ENCODE results near the gene TCTN1. TPM values are rescaled to one million over a fixed set of nuclear protein-coding genes. Genes with fewer than 3 reads are reported as not detected.

Gene TCTN1
- total RNA-seq, 1 experiment from 2014 or later: 58.3 TPM

GRCh38 chr12:110696283-110696682 is 82.4 kb downstream of the TCTN1 start:
- Histone ChIP-seq H3K27me3 (ENCODE audit: insufficient read depth, low read depth) (no peaks in the 10 kb centered on the region), H3K9me3 (ENCODE audit: insufficient read depth, low read depth) (no peaks in the 10 kb centered on the region), H3K27ac (no peak overlapping the region), H3K36me3 (ENCODE audit: low read depth) (no peaks in the 10 kb centered on the region), H3K4me2 (no peak overlapping the region), H2AFZ (no peak overlapping the region), H3K79me2 (ENCODE audit: low read depth) (no peaks in the 10 kb centered on the region), H3K4me1 (replicated peaks; ENCODE audit: insufficient read depth) (no peaks in the 10 kb centered on the region), H4K20me1 (ENCODE audit: insufficient read depth) (no peaks in the 10 kb centered on the region), H3K4me3 (no peak overlapping the region), H3K9me2 (ENCODE audit: insufficient read depth) (no peaks in the 10 kb centered on the region), H3F3A (ENCODE audit: insufficient read depth, low read depth) (no peaks in the 10 kb centered on the region)
- intact Hi-C loops (cut with micrococcal nuclease; ENCODE audit: unreplicated experiment): loop anchor here (5.0 kb wide), 2 partner anchors 84 to 244 kb away; partner anchors contain the start of genes ARPC3 and TCTN1
- ChIA-PET CTCF (no interaction called here), POLR2A (ENCODE audit: unreplicated experiment) (no interaction called here)
- no peak for DNase-seq
- BruUV-seq (replicated peaks): no TSS peak
- no peak for TF ChIP-seq EZH2 (IDR thresholded peaks at IDR 0.05; ENCODE audit: low read depth)
- no peak for TF ChIP-seq CTCF (conservative IDR thresholded peaks at IDR 0.05)

GRCh38 chr12:110697236-110697635 is 83.3 kb downstream of the TCTN1 start:
- no peak for TF ChIP-seq EZH2 (IDR thresholded peaks at IDR 0.05; ENCODE audit: low read depth)
- Histone ChIP-seq H3K9me3 (ENCODE audit: insufficient read depth, low read depth) (no peaks in the 10 kb centered on the region), H4K20me1 (ENCODE audit: insufficient read depth) (no peaks in the 10 kb centered on the region), H3K4me2 (no peak overlapping the region), H3K27me3 (ENCODE audit: insufficient read depth, low read depth) (no peaks in the 10 kb centered on the region), H3K4me1 (replicated peaks; ENCODE audit: insufficient read depth) (no peaks in the 10 kb centered on the region), H3K9me2 (ENCODE audit: insufficient read depth) (no peaks in the 10 kb centered on the region), H3K4me3 (no peak overlapping the region), H3K27ac (no peak overlapping the region), H3K36me3 (ENCODE audit: low read depth) (no peaks in the 10 kb centered on the region), H3K79me2 (ENCODE audit: low read depth) (no peaks in the 10 kb centered on the region), H3F3A (ENCODE audit: insufficient read depth, low read depth) (no peaks in the 10 kb centered on the region), H2AFZ (no peak overlapping the region)
- ChIA-PET CTCF (no interaction called here), POLR2A (ENCODE audit: unreplicated experiment) (no interaction called here)
- no TSS peak for BruUV-seq (replicated peaks)
- no peak for DNase-seq
- intact Hi-C loops (cut with micrococcal nuclease; ENCODE audit: unreplicated experiment): loop anchor here (5.0 kb wide), 2 partner anchors 85 to 245 kb away; partner anchors contain the start of genes ARPC3 and TCTN1

GRCh38 chr12:110698171-110698902 is 84.4 kb downstream of the TCTN1 start:
- H3K9me3 ChIP-seq (ENCODE audit: insufficient read depth, low read depth): no peaks in the 10 kb centered on the region
- no peak overlapping the region for H3K27ac ChIP-seq
- H3K36me3 ChIP-seq (ENCODE audit: low read depth): no peaks in the 10 kb centered on the region
- DNase-seq: peak; percentile 62 to 70
- no peaks in the 10 kb centered on the region for H3K27me3 ChIP-seq (ENCODE audit: insufficient read depth, low read depth)
- ChIA-PET CTCF (no interaction called here), POLR2A (ENCODE audit: unreplicated experiment) (no interaction called here)
- intact Hi-C loops (cut with micrococcal nuclease; ENCODE audit: unreplicated experiment): loop anchor here (5.0 kb wide), 2 partner anchors 86 to 246 kb away; partner anchors contain the start of genes ARPC3 and TCTN1
- H2AFZ ChIP-seq: no peak overlapping the region
- H3F3A ChIP-seq (ENCODE audit: insufficient read depth, low read depth): no peaks in the 10 kb centered on the region
- 0 out of 2 replicates have a peak overlapping the region, but pooled peaks have one; percentile 16 for H3K4me2 ChIP-seq
- no peaks in the 10 kb centered on the region for H3K9me2 ChIP-seq (ENCODE audit: insufficient read depth)
- TF ChIP-seq EZH2 (IDR thresholded peaks at IDR 0.05; ENCODE audit: low read depth): no peak
- peak; percentile 66 for TF ChIP-seq CTCF (conservative IDR thresholded peaks at IDR 0.05)
- H3K4me1 ChIP-seq (replicated peaks; ENCODE audit: insufficient read depth): no peaks in the 10 kb centered on the region
- no TSS peak for BruUV-seq (replicated peaks)
- H4K20me1 ChIP-seq (ENCODE audit: insufficient read depth): no peaks in the 10 kb centered on the region
- H3K4me3 ChIP-seq: no peak overlapping the region
- no peaks in the 10 kb centered on the region for H3K79me2 ChIP-seq (ENCODE audit: low read depth)

Other genes starting within 250 kb of the TCTN1 start
- 48.7 and 52.4 TPM in 2 replicates for gene ANAPC7, start 210.4 kb upstream of the TCTN1 start, total RNA-seq (2021)
- 167 and 229 TPM in 2 replicates for gene ARPC3, start 163.8 kb upstream of the TCTN1 start, total RNA-seq (2021)
- gene GPN3, start 145.9 kb upstream of the TCTN1 start, total RNA-seq (2021): 28.5 and 35.1 TPM in 2 replicates
- 7.7 and 8.0 TPM in 2 replicates for gene FAM216A, start 145.3 kb upstream of the TCTN1 start, total RNA-seq (2021)
- gene VPS29, start 112.0 kb upstream of the TCTN1 start, total RNA-seq (2021): 78.3 and 114 TPM in 2 replicates
- gene RAD9B, start 111.8 kb upstream of the TCTN1 start, total RNA-seq (2021): 1.6 and 2.3 TPM in 2 replicates
- 16.0 and 18.3 TPM in 2 replicates for gene PPTC7, start 30.8 kb upstream of the TCTN1 start, total RNA-seq (2021)
- 3.4 and 3.6 TPM in 2 replicates for gene HVCN1, start 75.0 kb downstream of the TCTN1 start, total RNA-seq (2021)
- gene PPP1CC, start 128.8 kb downstream of the TCTN1 start, total RNA-seq (2021): 149 and 170 TPM in 2 replicates
- gene CCDC63, start 232.9 kb downstream of the TCTN1 start, total RNA-seq (2021): not detected in 2 replicates

All from PC-9 (cell line).